GM06990 (cell line): ENCODE data around the gene HOXA11.

Experiments
- DNase-seq: peaks from one replicate; pipeline ENCODE4 v3.0.0-alpha.2; 2011; ENCODE audit not compliant: insufficient read length; ENCODE audit errors: extremely low read depth
- H3K27me3 ChIP-seq: replicated peaks from 2 replicates; pipeline ENCODE4 v1.6.0; 2011; ENCODE audit warnings: low read length; ENCODE audit not compliant: control insufficient read depth, insufficient read depth
- H3K36me3 ChIP-seq: 2 replicates; pipeline ENCODE4 v1.5.1; 2011; ENCODE audit warnings: low read length; ENCODE audit not compliant: control insufficient read depth, insufficient read depth
- H3K4me3 ChIP-seq: replicated peaks from 2 replicates; pipeline ENCODE4 v1.5.1; 2011; ENCODE audit warnings: low read depth, mild to moderate bottlenecking, control low read depth, low read length
- CTCF ChIP-seq: IDR thresholded peaks from 2 replicates; pipeline ENCODE4 v1.5.1; 2011; ENCODE audit warnings: low read length, control low read depth, mild to moderate bottlenecking, inconsistent platforms; ENCODE audit not compliant: insufficient read depth, poor library complexity, severe bottlenecking

Gene HOXA11

GRCh38 chr7:27145165-27145913 lies 39.7 kb downstream of the HOXA11 start:
- Histone ChIP-seq H3K36me3 (no peaks in the 10 kb centered on the region), H3K27me3 (peaks cover 2% of the 10 kb centered on the region; the same call in 1 of the 2 replicates), H3K4me3 (no peak overlapping the region)
- no peak for TF ChIP-seq CTCF
- DNase-seq: no peak

DNA sequence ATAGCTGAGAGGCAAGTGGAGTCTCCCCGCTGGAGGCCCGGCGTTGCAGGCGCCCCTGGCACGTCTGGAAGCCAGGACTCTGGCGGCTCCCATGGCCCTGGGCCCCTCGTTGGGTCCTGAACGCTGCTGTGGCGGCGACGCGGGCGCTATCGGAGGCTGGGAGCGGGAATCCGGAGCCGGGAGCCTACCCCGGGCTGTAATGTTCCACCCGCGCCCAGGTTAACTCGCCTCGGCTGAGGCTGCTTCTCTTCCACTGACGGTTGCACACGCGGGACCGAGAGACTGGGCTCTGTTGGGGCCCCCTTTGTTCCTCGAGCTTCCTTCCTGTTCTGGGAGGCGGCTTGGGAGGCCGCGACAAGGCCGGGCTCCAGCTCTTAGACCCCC lies 40.3 kb downstream of the HOXA11 start:
- Histone ChIP-seq H3K36me3 (no peaks in the 10 kb centered on the region), H3K27me3 (peaks cover 2% of the 10 kb centered on the region; the same call in 1 of the 2 replicates), H3K4me3 (no peak overlapping the region)
- TF ChIP-seq CTCF: no peak
- no peak for DNase-seq

GRCh38 chr7:27143950-27144780 lies 40.9 kb downstream of the HOXA11 start:
- Histone ChIP-seq H3K27me3 (peaks cover 2% of the 10 kb centered on the region; the same call in 1 of the 2 replicates), H3K4me3 (no peak overlapping the region), H3K36me3 (no peaks in the 10 kb centered on the region)
- TF ChIP-seq CTCF: no peak
- no peak for DNase-seq

GRCh38 chr7:27143023-27143949 lies 41.7 kb downstream of the HOXA11 start, which contains the start of gene HOXA5:
Gene HOXA5, minus strand, starts transcription at chr7:27143681. Its CDS starts 74 bp downstream, at chr7:27143607.
- DNase-seq: no peak
- Histone ChIP-seq H3K36me3 (no peaks in the 10 kb centered on the region), H3K4me3 (no peak within 1 kb of the TSS), H3K27me3 (peaks cover under 1% of the 10 kb centered on the region; the same call in 1 of the 2 replicates)
- TF ChIP-seq CTCF: no peak

- H3K36me3 ChIP-seq: no peaks in the 10 kb centered on the region
- no peaks in the 10 kb centered on the region; the same call in 1 of the 2 replicates for H3K27me3 ChIP-seq
- no peak for TF ChIP-seq CTCF
- H3K4me3 ChIP-seq: no peak overlapping the region
- no peak for DNase-seq
Observed at GRCh38 chr7:27142580-27143022, 42.4 kb downstream of the HOXA11 start.
